Choroid plexus epithelial cell (primary cell): ENCODE data around the gene OXTR.

Experiments
- DNase-seq: peaks from one replicate; pipeline ENCODE4 v3.0.0-alpha.2; 2010; ENCODE audit warnings: low read depth
- H3K4me3 ChIP-seq: 2 replicates; pipeline ENCODE4 v1.5.1; 2011; ENCODE audit warnings: low read depth, mild to moderate bottlenecking, control low read depth, low read length, moderate library complexity
- TF ChIP-seq, protein P1 (sequence below): conservative IDR thresholded peaks from 2 replicates; pipeline ENCODE4 v1.5.1; 2011; ENCODE audit warnings: low read depth, mild to moderate bottlenecking, control low read depth, inconsistent platforms, low read length, moderate library complexity

Gene OXTR

DNA sequence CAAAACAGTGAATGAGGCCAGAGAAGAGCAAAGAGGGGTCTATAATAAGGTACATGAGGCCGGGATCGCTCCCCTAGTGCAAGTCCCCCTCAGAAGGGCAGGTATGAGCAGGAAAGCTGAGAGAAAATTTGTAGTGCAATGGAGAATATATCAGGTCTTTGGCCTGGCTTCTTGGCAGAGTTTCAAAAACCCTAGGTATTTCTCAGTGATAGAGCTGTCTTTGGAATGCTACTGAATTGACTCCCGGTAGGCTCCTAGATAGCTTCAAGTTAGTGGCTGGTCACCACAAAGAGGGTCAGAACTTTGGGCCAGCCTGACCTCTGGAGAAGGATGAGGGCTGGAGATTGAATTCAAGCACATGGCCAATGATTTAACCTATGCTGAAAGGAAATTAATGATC, 30.6 kb upstream of the OXTR start:
- peak; percentile 64 for DNase-seq
- TF ChIP-seq, protein P1, sequence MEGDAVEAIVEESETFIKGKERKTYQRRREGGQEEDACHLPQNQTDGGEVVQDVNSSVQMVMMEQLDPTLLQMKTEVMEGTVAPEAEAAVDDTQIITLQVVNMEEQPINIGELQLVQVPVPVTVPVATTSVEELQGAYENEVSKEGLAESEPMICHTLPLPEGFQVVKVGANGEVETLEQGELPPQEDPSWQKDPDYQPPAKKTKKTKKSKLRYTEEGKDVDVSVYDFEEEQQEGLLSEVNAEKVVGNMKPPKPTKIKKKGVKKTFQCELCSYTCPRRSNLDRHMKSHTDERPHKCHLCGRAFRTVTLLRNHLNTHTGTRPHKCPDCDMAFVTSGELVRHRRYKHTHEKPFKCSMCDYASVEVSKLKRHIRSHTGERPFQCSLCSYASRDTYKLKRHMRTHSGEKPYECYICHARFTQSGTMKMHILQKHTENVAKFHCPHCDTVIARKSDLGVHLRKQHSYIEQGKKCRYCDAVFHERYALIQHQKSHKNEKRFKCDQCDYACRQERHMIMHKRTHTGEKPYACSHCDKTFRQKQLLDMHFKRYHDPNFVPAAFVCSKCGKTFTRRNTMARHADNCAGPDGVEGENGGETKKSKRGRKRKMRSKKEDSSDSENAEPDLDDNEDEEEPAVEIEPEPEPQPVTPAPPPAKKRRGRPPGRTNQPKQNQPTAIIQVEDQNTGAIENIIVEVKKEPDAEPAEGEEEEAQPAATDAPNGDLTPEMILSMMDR: no peak
- H3K4me3 ChIP-seq: no peak overlapping the region

DNA sequence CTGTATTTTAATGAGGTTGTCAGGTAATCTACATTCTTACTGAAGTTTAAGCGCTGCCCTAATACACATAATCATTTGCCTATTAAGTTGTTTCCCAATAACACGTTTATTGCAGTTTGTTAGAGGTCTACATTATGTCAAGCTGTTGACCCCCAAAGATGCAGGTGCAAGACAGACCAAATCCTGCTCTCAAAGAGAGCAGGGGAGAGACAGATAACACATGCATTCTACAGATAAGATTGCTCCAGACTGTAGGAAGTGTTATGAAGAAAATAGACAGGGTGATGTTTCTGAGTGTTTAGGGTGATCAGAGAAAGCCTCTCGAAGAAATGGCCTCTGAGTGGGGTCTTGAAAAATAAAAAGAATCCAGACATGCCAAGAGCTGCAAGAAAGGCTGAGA, 24.8 kb upstream of the OXTR start:
- H3K4me3 ChIP-seq: no peak overlapping the region
- no peak for DNase-seq
- TF ChIP-seq, protein P1: no peak

DNA sequence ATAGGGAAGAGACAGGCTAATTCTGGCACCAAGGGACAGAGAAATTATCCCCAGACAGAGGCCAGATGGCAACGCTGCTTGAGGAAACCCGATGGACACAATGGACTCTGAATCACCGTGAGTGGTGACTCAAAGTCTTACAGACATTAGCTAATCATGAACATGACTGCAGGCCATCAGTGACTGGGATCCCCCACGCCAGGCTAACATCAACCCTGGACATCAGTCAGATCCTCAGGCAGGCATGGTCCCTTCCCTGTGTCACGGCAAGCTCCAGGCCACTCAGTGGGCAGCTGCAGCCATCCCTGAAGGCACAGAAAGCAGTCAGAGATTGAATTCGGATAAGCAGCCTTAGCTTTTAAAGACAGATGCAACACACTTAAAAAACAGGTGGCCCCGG, 23.8 kb upstream of the OXTR start:
- no peak overlapping the region for H3K4me3 ChIP-seq
- peak; percentile 48 for DNase-seq
- TF ChIP-seq, protein P1: no peak

DNA sequence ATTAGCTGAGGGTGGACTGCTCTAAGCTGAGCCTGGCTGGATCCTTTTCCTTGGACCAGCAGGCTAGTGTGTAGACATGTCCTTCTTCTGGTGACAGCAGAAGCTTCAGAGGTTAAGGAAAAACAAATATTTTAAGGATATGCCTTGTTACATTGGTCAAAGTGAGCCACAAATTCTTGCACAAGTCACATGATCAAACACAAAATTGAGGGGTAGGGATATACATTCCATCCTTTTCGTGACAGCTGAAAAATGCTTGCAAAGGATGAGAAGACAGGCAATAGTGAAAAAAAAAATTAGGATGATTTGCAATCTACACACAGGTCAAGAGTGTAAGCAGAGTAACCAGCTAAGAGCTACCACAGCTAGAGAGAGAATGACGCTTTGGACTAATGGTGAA, 21.1 kb upstream of the OXTR start:
- TF ChIP-seq, protein P1: no peak
- no peak for DNase-seq
- no peak overlapping the region for H3K4me3 ChIP-seq

- H3K4me3 ChIP-seq: no peak overlapping the region
- DNase-seq: peak; percentile 61
- TF ChIP-seq, protein P1: no peak
Observed at GRCh38 chr3:8784676-8785435, 15.4 kb upstream of the OXTR start.

- TF ChIP-seq, protein P1: no peak
Observed at GRCh38 chr3:8780279-8780678, 10.9 kb upstream of the OXTR start.

GRCh38 chr3:8778475-8778874, 9.1 kb upstream of the OXTR start:
- TF ChIP-seq, protein P1: no peak
- DNase-seq: no peak
- H3K4me3 ChIP-seq: no peak overlapping the region

More at GRCh38 chr3:8780279-8780678, 10.9 kb upstream of the OXTR start:
- no peak for DNase-seq
- no peak overlapping the region for H3K4me3 ChIP-seq
